Transverse colon (tissue), 4 donors: ENCODE data around the gene MRRF.

Experiments used
- CTCF ChIP-seq, 5 experiments: fragments of 200-600 bp in 3 of 5; fragments of 450-650 bp in 2 of 5; sonication (generic) in 3 of 5; IDR thresholded peaks; 1 replicate in 2 of 5; 2 replicates in 3 of 5; pipeline ENCODE4 v1.5.1; 2016 to 2017; ENCODE audit warnings: antibody characterized with exemption in 5 of 5, inconsistent platforms in 3 of 5, mild to moderate bottlenecking in 2 of 5, moderate library complexity in 1 of 5
- POLR2A ChIP-seq: fragments of 450-650 bp; IDR thresholded peaks from one replicate; pipeline ENCODE4 v1.6.1; 2016; ENCODE audit warnings: antibody characterized with exemption, mild to moderate bottlenecking, moderate library complexity
- POLR2AphosphoS5 ChIP-seq, 3 donors: sonication (generic); formaldehyde crosslinking; IDR thresholded peaks; one replicate each; pipeline ENCODE4 v1.6.1; 2016; ENCODE audit warnings: antibody characterized with exemption in 3 of 3

- TF ChIP-seq CTCF (IDR thresholded peaks at IDR 0.05): no peak
- no peak for TF ChIP-seq POLR2AphosphoS5 (IDR thresholded peaks at IDR 0.05)
- no peak for TF ChIP-seq POLR2A
These were observed 74.3 kb downstream of the MRRF start for GRCh38 chr9:122338994-122339393.
